HepG2 (cell line): ENCODE data around the gene C1QTNF5. TPM values are rescaled to one million over a fixed set of nuclear protein-coding genes. Genes with fewer than 3 reads are reported as not detected.

Experiments used
- DMAP1 ChIP-seq: IDR thresholded peaks from 2 replicates; pipeline ENCODE4 v1.6.1; 2016
- E2F2 ChIP-seq: sonication (generic); formaldehyde crosslinking; IDR thresholded peaks from 2 replicates; pipeline ENCODE4 v1.4.0; 2020; ENCODE audit warnings: missing genetic modification reagents, borderline replicate concordance
- FOXJ3 ChIP-seq: sonication (generic); formaldehyde crosslinking; IDR thresholded peaks from 2 replicates; pipeline ENCODE4 v1.4.0; 2020; ENCODE audit warnings: missing genetic modification reagents, mild to moderate bottlenecking, borderline replicate concordance
- GATAD2A ChIP-seq: IDR thresholded peaks from 2 replicates; pipeline ENCODE4 v1.6.1; 2016
- HDAC2 ChIP-seq: sonication (generic); formaldehyde crosslinking; IDR thresholded peaks from 2 replicates; pipeline ENCODE4 v1.4.0; 2020; ENCODE audit warnings: missing genetic modification reagents
- KDM1A ChIP-seq: IDR thresholded peaks from 2 replicates; pipeline ENCODE4 v1.6.1; 2016; ENCODE audit warnings: missing compliant biosample characterization
- NFIC ChIP-seq: IDR thresholded peaks from 2 replicates; pipeline ENCODE4 v1.6.1; 2012; ENCODE audit warnings: mild to moderate bottlenecking, low read length, inconsistent platforms
- PATZ1 ChIP-seq: sonication (generic); formaldehyde crosslinking; IDR thresholded peaks from 2 replicates; pipeline ENCODE4 v1.4.0; 2020; ENCODE audit warnings: missing genetic modification reagents
- REPIN1 ChIP-seq: sonication (generic); formaldehyde crosslinking; IDR thresholded peaks from 2 replicates; pipeline ENCODE4 v1.8.0; 2022; ENCODE audit warnings: missing genetic modification reagents, low read depth, mild to moderate bottlenecking, borderline replicate concordance
- SALL1 ChIP-seq: sonication (generic); formaldehyde crosslinking; IDR thresholded peaks from 2 replicates; pipeline ENCODE4 v1.8.0; 2022; ENCODE audit warnings: mild to moderate bottlenecking, missing genetic modification reagents
- TRIM22 ChIP-seq: fragments of 450-650 bp; IDR thresholded peaks from 2 replicates; pipeline ENCODE4 v1.6.1; 2017
- ZNF674 ChIP-seq: sonication (generic); formaldehyde crosslinking; IDR thresholded peaks from 2 replicates; pipeline ENCODE4 v1.5.0; 2020; ENCODE audit warnings: low read depth, mild to moderate bottlenecking, missing genetic modification reagents
- ZNF776 ChIP-seq: sonication (generic); formaldehyde crosslinking; IDR thresholded peaks from 2 replicates; pipeline ENCODE4 v1.4.0; 2020; ENCODE audit warnings: mild to moderate bottlenecking, missing genetic modification reagents
- polyA plus RNA-seq, 8 experiments: library from polyadenylated mRNA; depleted of rRNA in 3 of 8; stranded (reverse) in 7 of 8; unstranded in 1 of 8; fragments of >200 nt; fragmentation: Illumina TruSeq in 4 of 8; extraction: Trizol in 4 of 8; gene quantifications; 2 replicates each; pipeline versions ENCODE4 v1.2.1 to v1.2.3, GENCODE V29; 2011 to 2016; ENCODE audit warnings: low read depth in 4 of 8, missing spikeins in 1 of 8, mixed read lengths in 1 of 8; ENCODE audit not compliant: insufficient read depth in 1 of 8
- total RNA-seq, 5 experiments: library from RNA; depleted of rRNA; stranded (reverse); fragments of >200 nt; fragmentation: Illumina TruSeq; extraction: Trizol; gene quantifications; 2 replicates each; pipeline ENCODE4 v1.2.3, GENCODE V29; 2016; ENCODE audit warnings: low read depth in 1 of 5
- TF ChIP-seq, protein P1 (sequence below): sonication (generic); formaldehyde crosslinking; IDR thresholded peaks from 2 replicates; pipeline ENCODE4 v1.5.1; 2020; ENCODE audit warnings: mild to moderate bottlenecking, missing genetic modification reagents
- TF ChIP-seq, protein P2 (sequence below): sonication (generic); formaldehyde crosslinking; IDR thresholded peaks from 2 replicates; pipeline ENCODE4 v1.4.0; 2020; ENCODE audit warnings: missing genetic modification reagents
- TF ChIP-seq, protein P3 (sequence below): sonication (generic); formaldehyde crosslinking; IDR thresholded peaks from 2 replicates; pipeline ENCODE4 v1.5.0; 2020; ENCODE audit warnings: missing genetic modification reagents

The C1QTNF5 gene
- total and polyA plus RNA-seq, 2 of the 13 experiments (the other 11 are each of a cell fraction or from before 2014, with no cell fraction given): 0.86 to 1.2 TPM

DNA sequence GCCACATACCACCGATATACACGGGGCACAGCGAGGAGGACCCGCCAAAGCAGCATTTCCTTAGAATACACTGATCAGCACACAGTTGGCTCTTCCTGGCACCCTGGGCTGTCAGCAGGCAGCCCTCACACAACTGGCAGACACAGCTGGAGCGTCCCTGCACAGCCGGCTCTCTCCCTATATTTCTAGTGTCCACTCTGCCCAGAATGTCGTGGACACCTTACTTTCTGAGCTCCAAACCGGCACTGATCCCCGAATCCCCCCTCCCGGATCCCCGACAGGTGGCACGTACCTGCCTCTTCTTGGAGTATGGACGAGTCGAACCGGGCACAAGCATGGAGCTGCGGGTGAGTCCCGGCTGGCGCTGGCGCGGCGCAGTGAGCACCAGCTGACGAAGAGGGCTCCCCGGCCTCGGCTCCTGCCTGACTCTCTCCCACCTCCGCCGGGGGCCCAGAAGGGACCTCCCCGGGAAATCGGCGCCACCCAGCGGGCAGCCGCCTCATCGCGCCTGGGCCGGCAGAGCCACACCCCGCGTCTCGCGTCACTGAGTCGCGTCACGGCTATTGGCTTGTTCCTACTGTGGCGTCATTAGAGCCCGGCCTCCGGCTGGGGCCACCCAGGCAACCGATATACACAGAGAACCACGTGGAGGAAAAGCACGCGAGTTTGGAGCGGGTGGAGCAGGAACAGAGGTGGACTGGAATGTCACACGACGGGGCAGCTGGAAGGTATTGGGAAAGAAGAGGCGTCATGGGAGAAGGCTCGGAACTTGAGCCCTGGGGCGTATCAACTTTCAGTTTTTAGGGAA is 40.7 kb upstream of the C1QTNF5 start, which contains the start of gene USP2 (continued):
- no peak for TF ChIP-seq TRIM22
- TF ChIP-seq, protein P1, sequence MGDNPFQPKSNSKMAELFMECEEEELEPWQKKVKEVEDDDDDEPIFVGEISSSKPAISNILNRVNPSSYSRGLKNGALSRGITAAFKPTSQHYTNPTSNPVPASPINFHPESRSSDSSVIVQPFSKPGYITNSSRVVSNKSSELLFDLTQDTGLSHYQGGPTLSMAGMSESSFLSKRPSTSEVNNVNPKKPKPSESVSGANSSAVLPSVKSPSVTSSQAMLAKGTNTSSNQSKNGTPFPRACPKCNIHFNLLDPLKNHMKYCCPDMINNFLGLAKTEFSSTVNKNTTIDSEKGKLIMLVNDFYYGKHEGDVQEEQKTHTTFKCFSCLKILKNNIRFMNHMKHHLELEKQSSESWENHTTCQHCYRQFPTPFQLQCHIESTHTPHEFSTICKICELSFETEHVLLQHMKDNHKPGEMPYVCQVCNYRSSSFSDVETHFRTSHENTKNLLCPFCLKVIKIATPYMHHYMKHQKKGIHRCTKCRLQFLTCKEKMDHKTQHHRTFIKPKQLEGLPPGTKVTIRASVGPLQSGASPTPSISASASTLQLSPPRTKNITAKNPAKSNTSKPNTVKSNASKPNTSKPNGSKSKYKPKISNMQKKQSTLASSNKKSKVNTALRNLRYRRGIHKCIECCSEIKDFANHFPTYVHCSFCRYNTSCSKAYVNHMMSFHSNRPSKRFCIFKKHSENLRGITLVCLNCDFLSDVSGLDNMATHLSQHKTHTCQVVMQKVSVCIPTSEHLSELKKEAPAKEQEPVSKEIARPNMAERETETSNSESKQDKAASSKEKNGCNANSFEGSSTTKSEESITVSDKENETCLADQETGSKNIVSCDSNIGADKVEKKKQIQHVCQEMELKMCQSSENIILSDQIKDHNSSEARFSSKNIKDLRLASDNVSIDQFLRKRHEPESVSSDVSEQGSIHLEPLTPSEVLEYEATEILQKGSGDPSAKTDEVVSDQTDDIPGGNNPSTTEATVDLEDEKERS (CRISPR knock-in tag): no peak; the same call in 1 of the 2 replicates
- TF ChIP-seq PATZ1 (CRISPR knock-in tag): peak; percentile 95
- no peak for TF ChIP-seq KDM1A (CRISPR knock-in tag)
- TF ChIP-seq ZNF776: peak; percentile 21; the same call in 1 of the 2 replicates
- peak; percentile 82 for TF ChIP-seq FOXJ3
- TF ChIP-seq REPIN1 (CRISPR knock-in tag): no peak
- no peak for TF ChIP-seq NFIC
- TF ChIP-seq, protein P2, sequence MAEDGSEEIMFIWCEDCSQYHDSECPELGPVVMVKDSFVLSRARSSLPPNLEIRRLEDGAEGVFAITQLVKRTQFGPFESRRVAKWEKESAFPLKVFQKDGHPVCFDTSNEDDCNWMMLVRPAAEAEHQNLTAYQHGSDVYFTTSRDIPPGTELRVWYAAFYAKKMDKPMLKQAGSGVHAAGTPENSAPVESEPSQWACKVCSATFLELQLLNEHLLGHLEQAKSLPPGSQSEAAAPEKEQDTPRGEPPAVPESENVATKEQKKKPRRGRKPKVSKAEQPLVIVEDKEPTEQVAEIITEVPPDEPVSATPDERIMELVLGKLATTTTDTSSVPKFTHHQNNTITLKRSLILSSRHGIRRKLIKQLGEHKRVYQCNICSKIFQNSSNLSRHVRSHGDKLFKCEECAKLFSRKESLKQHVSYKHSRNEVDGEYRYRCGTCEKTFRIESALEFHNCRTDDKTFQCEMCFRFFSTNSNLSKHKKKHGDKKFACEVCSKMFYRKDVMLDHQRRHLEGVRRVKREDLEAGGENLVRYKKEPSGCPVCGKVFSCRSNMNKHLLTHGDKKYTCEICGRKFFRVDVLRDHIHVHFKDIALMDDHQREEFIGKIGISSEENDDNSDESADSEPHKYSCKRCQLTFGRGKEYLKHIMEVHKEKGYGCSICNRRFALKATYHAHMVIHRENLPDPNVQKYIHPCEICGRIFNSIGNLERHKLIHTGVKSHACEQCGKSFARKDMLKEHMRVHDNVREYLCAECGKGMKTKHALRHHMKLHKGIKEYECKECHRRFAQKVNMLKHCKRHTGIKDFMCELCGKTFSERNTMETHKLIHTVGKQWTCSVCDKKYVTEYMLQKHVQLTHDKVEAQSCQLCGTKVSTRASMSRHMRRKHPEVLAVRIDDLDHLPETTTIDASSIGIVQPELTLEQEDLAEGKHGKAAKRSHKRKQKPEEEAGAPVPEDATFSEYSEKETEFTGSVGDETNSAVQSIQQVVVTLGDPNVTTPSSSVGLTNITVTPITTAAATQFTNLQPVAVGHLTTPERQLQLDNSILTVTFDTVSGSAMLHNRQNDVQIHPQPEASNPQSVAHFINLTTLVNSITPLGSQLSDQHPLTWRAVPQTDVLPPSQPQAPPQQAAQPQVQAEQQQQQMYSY: no peak
- peak; percentile 67; the same call in 1 of the 2 replicates for TF ChIP-seq DMAP1 (CRISPR knock-in tag)
- TF ChIP-seq ZNF674 (CRISPR knock-in tag): no peak
- TF ChIP-seq E2F2: 0 out of 2 replicates have a peak, but pooled peaks have one; percentile 14
- peak; percentile 57; the same call in 1 of the 2 replicates for TF ChIP-seq GATAD2A (CRISPR knock-in tag)
- peak; percentile 79 for TF ChIP-seq HDAC2 (CRISPR knock-in tag)
- peak; percentile 66 for TF ChIP-seq SALL1
- TF ChIP-seq, protein P3, sequence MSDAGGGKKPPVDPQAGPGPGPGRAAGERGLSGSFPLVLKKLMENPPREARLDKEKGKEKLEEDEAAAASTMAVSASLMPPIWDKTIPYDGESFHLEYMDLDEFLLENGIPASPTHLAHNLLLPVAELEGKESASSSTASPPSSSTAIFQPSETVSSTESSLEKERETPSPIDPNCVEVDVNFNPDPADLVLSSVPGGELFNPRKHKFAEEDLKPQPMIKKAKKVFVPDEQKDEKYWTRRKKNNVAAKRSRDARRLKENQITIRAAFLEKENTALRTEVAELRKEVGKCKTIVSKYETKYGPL: no peak
